SK-N-SH (cell line): ENCODE data around the gene NBR1. TPM values are rescaled to one million over a fixed set of nuclear protein-coding genes. Genes with fewer than 3 reads are reported as not detected.
"Not testable (repeated sequence)": the region's sequence is repeated elsewhere in the genome, so short reads cannot be mapped to it uniquely, and the experiment has no call there.

Source experiments
- CTCF ChIA-PET: fragments of 300-600, 350-600 bp; formaldehyde crosslinking; extraction: SDS; loops from one replicate; lab custom pipeline; 2021; lab: Yijun Ruan, JAX
- POLR2A ChIA-PET: fragments of 350-600 bp; sonication (Branson Sonifier 250); formaldehyde crosslinking; extraction: SDS; loops from one replicate; lab custom pipeline; 2020; ENCODE audit warnings: antibody characterized with exemption, inconsistent platforms; lab: Yijun Ruan, JAX
- DNase-seq: peaks from one replicate; pipeline ENCODE4 v3.0.0; 2012
- H2AFZ ChIP-seq: fragments of 200-600 bp; sonication (generic); 2 replicates; pipeline ENCODE4 v1.8.1; 2016; ENCODE audit warnings: antibody characterized with exemption, mild to moderate bottlenecking, low read depth
- H3F3A ChIP-seq: fragments of 200-600 bp; sonication (generic); replicated peaks from 2 replicates; pipeline ENCODE3; 2016; ENCODE audit warnings: antibody characterized with exemption, mild to moderate bottlenecking; ENCODE audit not compliant: insufficient read depth
- H3K27ac ChIP-seq, 2 experiments: fragments of 200-500 bp in 1 of 2; fragments of 200-600 bp in 1 of 2; sonication (Bioruptor generic) in 1 of 2; sonication (generic), shearing (Covaris generic) in 1 of 2; 2 replicates each; pipeline versions ENCODE4 v1.5.1 to v1.6.1; 2014 to 2016; ENCODE audit warnings: low read depth in 2 of 2, inconsistent platforms in 1 of 2, low read length in 1 of 2, mild to moderate bottlenecking in 1 of 2, mixed read lengths in 1 of 2
- H3K27me3 ChIP-seq: fragments of 200-600 bp; sonication (generic), shearing (Covaris generic); 2 replicates; pipeline ENCODE4 v1.6.1; 2016; ENCODE audit warnings: mixed run types; ENCODE audit not compliant: insufficient read depth
- H3K36me3 ChIP-seq, 2 experiments: fragments of 200-500 bp in 1 of 2; fragments of 200-600 bp in 1 of 2; sonication (Bioruptor generic) in 1 of 2; sonication (generic) in 1 of 2; replicated peaks in 1 of 2; 2 replicates each; pipeline versions ENCODE3 to v1.5.1; 2014 to 2016; ENCODE audit warnings: low read length in 1 of 2, mild to moderate bottlenecking in 1 of 2; ENCODE audit not compliant: insufficient read depth in 2 of 2, control insufficient read depth in 1 of 2
- H3K4me1 ChIP-seq, 2 experiments: fragments of 200-500 bp in 1 of 2; fragments of 200-600 bp in 1 of 2; sonication (Bioruptor generic) in 1 of 2; sonication (generic), shearing (Covaris generic) in 1 of 2; 2 replicates each; pipeline versions ENCODE4 v1.5.1 to v1.6.1; 2014 to 2016; ENCODE audit warnings: low read depth in 1 of 2, low read length in 1 of 2, mixed run types in 1 of 2; ENCODE audit not compliant: insufficient read depth in 2 of 2, control insufficient read depth in 1 of 2
- H3K4me2 ChIP-seq: fragments of 200-600 bp; sonication (generic), shearing (Covaris generic); 2 replicates; pipeline ENCODE4 v1.6.1; 2017; ENCODE audit warnings: mixed run types
- H3K4me3 ChIP-seq, 2 experiments: fragments of 200-500 bp in 1 of 2; fragments of 200-600 bp in 1 of 2; sonication (Bioruptor generic) in 1 of 2; sonication (generic), shearing (Covaris generic) in 1 of 2; 2 replicates each; pipeline versions ENCODE4 v1.5.1 to v1.8.1; 2014 to 2016; ENCODE audit warnings: low read depth in 2 of 2, inconsistent platforms in 1 of 2, low read length in 1 of 2, mild to moderate bottlenecking in 1 of 2, mixed read lengths in 1 of 2, moderate library complexity in 1 of 2
- H3K79me2 ChIP-seq: fragments of 200-600 bp; sonication (generic); 2 replicates; pipeline ENCODE4 v1.8.1; 2017; ENCODE audit warnings: mild to moderate bottlenecking; ENCODE audit not compliant: insufficient read depth
- H3K9ac ChIP-seq: fragments of 200-600 bp; sonication (generic); 2 replicates; pipeline ENCODE4 v1.6.1; 2017; ENCODE audit warnings: mixed run types
- H3K9me2 ChIP-seq: fragments of 200-600 bp; sonication (generic); 2 replicates; pipeline ENCODE4 v1.6.1; 2017; ENCODE audit warnings: mixed run types
- H3K9me3 ChIP-seq: fragments of 200-600 bp; sonication (generic); 2 replicates; pipeline ENCODE4 v1.6.1; 2017; ENCODE audit warnings: mixed run types, mild to moderate bottlenecking, moderate library complexity
- H4K20me1 ChIP-seq: fragments of 200-600 bp; sonication (generic); 2 replicates; pipeline ENCODE4 v1.6.1; 2017; ENCODE audit warnings: mild to moderate bottlenecking, mixed run types; ENCODE audit not compliant: insufficient read depth
- ELF1 ChIP-seq: IDR thresholded peaks from 2 replicates; pipeline ENCODE4 v1.4.0; 2012
- FOXM1 ChIP-seq: IDR thresholded peaks from 2 replicates; pipeline ENCODE4 v1.4.0; 2012; ENCODE audit warnings: low read depth, mild to moderate bottlenecking
- GABPA ChIP-seq: IDR thresholded peaks from 2 replicates; pipeline ENCODE4 v1.4.0; 2012; ENCODE audit warnings: low read depth, mild to moderate bottlenecking
- MEF2A ChIP-seq: IDR thresholded peaks from 2 replicates; pipeline ENCODE4 v1.4.0; 2012; ENCODE audit warnings: low read depth, borderline replicate concordance
- MXI1 ChIP-seq: IDR thresholded peaks from 2 replicates; pipeline ENCODE4 v1.6.1; 2012; ENCODE audit warnings: mild to moderate bottlenecking, low read depth, low read length, improper control_type of control experiment
- RCOR1 ChIP-seq: fragments of 150-350 bp; IDR thresholded peaks from 2 replicates; pipeline ENCODE4 v1.6.1; 2017; ENCODE audit warnings: antibody characterized with exemption, low read length
- REST ChIP-seq: IDR thresholded peaks from 2 replicates; pipeline ENCODE4 v1.6.1; 2012; ENCODE audit warnings: mild to moderate bottlenecking, low read depth, low read length, moderate library complexity
- RFX5 ChIP-seq: IDR thresholded peaks from 2 replicates; pipeline ENCODE4 v1.6.1; 2012; ENCODE audit warnings: mild to moderate bottlenecking, improper control_type of control experiment, low read length
- RXRA ChIP-seq: IDR thresholded peaks from 2 replicates; pipeline ENCODE4 v1.4.0; 2012; ENCODE audit warnings: low read depth, mild to moderate bottlenecking, borderline replicate concordance
- SIN3A ChIP-seq: IDR thresholded peaks from 2 replicates; pipeline ENCODE4 v1.6.1; 2012; ENCODE audit warnings: low read depth, mild to moderate bottlenecking, low read length, moderate library complexity, borderline replicate concordance
- USF2 ChIP-seq: fragments of 150-350 bp; IDR thresholded peaks from 2 replicates; pipeline ENCODE4 v1.6.1; 2017; ENCODE audit warnings: antibody characterized with exemption, low read length, low read depth, borderline replicate concordance
- ZBTB33 ChIP-seq: IDR thresholded peaks from 2 replicates; pipeline ENCODE4 v1.4.0; 2012; ENCODE audit warnings: low read depth, borderline replicate concordance
- WGBS: methylation state at CpG from one replicate; pipeline ENCODE4 v1.1.6; 2017; ENCODE audit warnings: low lambda C conversion rate; 5-methylcytosine and 5-hydroxymethylcytosine counted together
- polyA plus RNA-seq, 3 experiments: library from polyadenylated mRNA; depleted of rRNA; stranded (reverse); fragments of >200 nt; gene quantifications; 2 replicates each; pipeline ENCODE4 v1.2.3, GENCODE V29; 2012

Gene NBR1
- polyA plus RNA-seq, 1 of the 3 experiments (the other 2 are of a cell fraction) = 41.4 TPM

GRCh38 chr17:43199633-43200032, 28.6 kb downstream of the NBR1 start (continued):
- TF ChIP-seq REST (no peak), FOXM1 (no peak), GABPA (no peak), USF2 (no peak), MXI1 (no peak)

GRCh38 chr17:43200127-43200526, 29.1 kb downstream of the NBR1 start:
- H3K4me1 ChIP-seq = no peaks in the 10 kb centered on the region
- WGBS = 100% methylated on average over 3 of the region's 4 CpGs

GRCh38 chr17:43203013-43203412, 32.0 kb downstream of the NBR1 start:
- H3K4me3 ChIP-seq, H3K27me3 ChIP-seq, H3K9me3 ChIP-seq, H3K27ac ChIP-seq, H3K9ac ChIP-seq, H3K9me2 ChIP-seq, CTCF ChIA-PET, H3K4me1 ChIP-seq, H3K4me2 ChIP-seq, DNase-seq, H3F3A ChIP-seq, H3K79me2 ChIP-seq, H4K20me1 ChIP-seq, POLR2A ChIA-PET, H2AFZ ChIP-seq: not testable (repeated sequence)
- peaks cover 40 to 56% of the 10 kb centered on the region in 2 experiments for H3K36me3 ChIP-seq
- WGBS = 88% methylated on average over 3 of the region's 3 CpGs

More at GRCh38 chr17:43200127-43200526, 29.1 kb downstream of the NBR1 start:
- no peak for TF ChIP-seq RCOR1
- no peak for TF ChIP-seq ZBTB33
- TF ChIP-seq MEF2A = no peak
- TF ChIP-seq GABPA = no peak
- no peak for TF ChIP-seq FOXM1
- TF ChIP-seq RFX5 = no peak
- TF ChIP-seq SIN3A = no peak
- TF ChIP-seq ELF1 = no peak
- TF ChIP-seq RXRA = no peak
- TF ChIP-seq, all 33 proteins: peak for 0
- Histone ChIP-seq H2AFZ (no peak overlapping the region), H3K27me3 (no peaks in the 10 kb centered on the region), H3F3A (peaks cover 5% of the 10 kb centered on the region), H3K9me2 (no peaks in the 10 kb centered on the region), H3K4me2 (no peak overlapping the region), H4K20me1 (no peaks in the 10 kb centered on the region), H3K4me3 (no peak overlapping the region), H3K36me3 (peaks cover 48 to 63% of the 10 kb centered on the region in 2 experiments), H3K9ac (no peak overlapping the region), H3K79me2 (no peaks in the 10 kb centered on the region), H3K9me3 (no peaks in the 10 kb centered on the region), H3K27ac (no peak overlapping the region)
- no peak for DNase-seq
- ChIA-PET POLR2A (interaction anchor here (1.4 kb wide), 1 partner anchor 168 kb away, joined by 4 read pairs; no protein-coding TSS in a partner anchor), CTCF (interaction anchor here (0.9 to 1.5 kb wide), 3 partner anchors 10 to 176 kb away, joined by 3 to 6 read pairs (median 3); no protein-coding TSS in a partner anchor)
